NCI-H187 treated with DMSO at 0.1 percent for 48 hours (cell line): Measurements from ENCODE around the gene FAM216A.
A peak's percentile ranks its signal among the peaks of the same experiment; 100 is the strongest.
"Not testable (repeated sequence)": the region's sequence is repeated elsewhere in the genome, so short reads cannot be mapped to it uniquely, and the experiment has no call there.

Experiments
- DNase-seq: peaks from one replicate; lab custom pipeline; 2025; lab: John Stamatoyannopoulos, UW

FAM216A gene

GRCh38 chr12:110468214-110469048, at the start of gene FAM216A, which contains the start of gene GPN3:
FAM216A (plus strand) TSS chr12:110468845; CDS start chr12:110468876, 31 bp downstream.
GPN3 (minus strand) TSS chr12:110468257; CDS start chr12:110468203, 54 bp downstream.
- DNase-seq, result peak; percentile 99

- DNase-seq, result not testable (repeated sequence)
These were observed 48.0 kb upstream of the FAM216A start for GRCh38 chr12:110420644-110421043.

GRCh38 chr12:110421159-110421661, 47.4 kb upstream of the FAM216A start:
- no peak for DNase-seq

- DNase-seq, result no peak
These were observed 46.9 kb upstream of the FAM216A start for GRCh38 chr12:110421701-110422100.

GRCh38 chr12:110424237-110424636, 44.4 kb upstream of the FAM216A start:
- DNase-seq, result no peak

GRCh38 chr12:110426406-110426805, 42.2 kb upstream of the FAM216A start:
- DNase-seq, result no peak

GRCh38 chr12:110429676-110430075, 39.0 kb upstream of the FAM216A start:
- DNase-seq, result not testable (repeated sequence)

GRCh38 chr12:110431957-110432587, 36.6 kb upstream of the FAM216A start:
- no peak for DNase-seq

- DNase-seq, result no peak
These were observed 32.4 kb upstream of the FAM216A start for GRCh38 chr12:110436231-110436630.

GRCh38 chr12:110444455-110444854, 24.2 kb upstream of the FAM216A start:
- DNase-seq, result no peak

- DNase-seq, result peak; percentile 84
These were observed 18.7 kb upstream of the FAM216A start, which contains the start of gene ARPC3 for GRCh38 chr12:110449799-110450497. ARPC3 (minus strand) TSS chr12:110450337; CDS start chr12:110450260, 77 bp downstream.

GRCh38 chr12:110451263-110451662, 17.4 kb upstream of the FAM216A start:
- no peak for DNase-seq

- DNase-seq, result no peak
These were observed 14.9 kb upstream of the FAM216A start for GRCh38 chr12:110453569-110454296.

GRCh38 chr12:110458756-110459155, 9.9 kb upstream of the FAM216A start:
- DNase-seq, result no peak

GRCh38 chr12:110461189-110461588, 7.5 kb upstream of the FAM216A start:
- not testable (repeated sequence) for DNase-seq

GRCh38 chr12:110465024-110465423, 3.6 kb upstream of the FAM216A start:
- DNase-seq, result no peak

GRCh38 chr12:110465765-110466164, 2.9 kb upstream of the FAM216A start:
- DNase-seq, result not testable (repeated sequence)

GRCh38 chr12:110466791-110467190, 1.9 kb upstream of the FAM216A start:
- DNase-seq, result no peak

GRCh38 chr12:110467847-110468213, 815 bp upstream of the FAM216A start:
- no peak for DNase-seq

- DNase-seq, result no peak
These were observed 6.8 kb downstream of the FAM216A start for GRCh38 chr12:110475426-110475825.

GRCh38 chr12:110498984-110499706, 30.5 kb downstream of the FAM216A start:
- DNase-seq, result no peak
